Erythroblast (primary cell): ENCODE results near the gene GDF11.

ENCODE experiments used
- GATA1 ChIP-seq: IDR thresholded peaks from 2 replicates; pipeline ENCODE4 v1.6.1; 2011; ENCODE audit warnings: low read depth, mild to moderate bottlenecking, control low read depth, low read length, moderate library complexity
- POLR2A ChIP-seq: IDR thresholded peaks from 2 replicates; pipeline ENCODE4 v1.6.1; 2011; ENCODE audit warnings: mild to moderate bottlenecking, low read length

GRCh38 chr12:55748230-55748993, 5.5 kb downstream of the GDF11 start:
- TF ChIP-seq POLR2A, result no peak
- no peak for TF ChIP-seq GATA1
